Testis (tissue), 2 donors: Measurements from ENCODE around the gene KLHL26.
A peak's percentile ranks its signal among the peaks of the same experiment; 100 is the strongest.

Source experiments
- CTCF ChIP-seq, 3 experiments: fragments of 450-650 bp in 2 of 3; fragments of 200-600 bp in 1 of 3; sonication (generic) in 1 of 3; IDR thresholded peaks; one replicate each; pipeline ENCODE4 v1.5.1; 2016 to 2019; ENCODE audit warnings: antibody characterized with exemption in 3 of 3, mild to moderate bottlenecking in 2 of 3, moderate library complexity in 1 of 3
- POLR2A ChIP-seq: fragments of 450-650 bp; IDR thresholded peaks from one replicate; pipeline ENCODE4 v1.6.1; 2017; ENCODE audit warnings: antibody characterized with exemption, mild to moderate bottlenecking, moderate library complexity

GRCh38 chr19:18590273-18591272, 46.3 kb upstream of the KLHL26 start:
- TF ChIP-seq CTCF (IDR thresholded peaks at IDR 0.05) (peak in 1 of 3 experiments; percentile 6), POLR2A (no peak)
